ENCODE data around the gene LRP1.

Gene LRP1

GRCh38 chr12:57208631-57209282 lies 80.5 kb downstream of the LRP1 start:
- Histone ChIP-seq H3K9ac (ENCODE audit: low read depth in 1 of 2, low read length in 2 of 2) (no peak overlapping the region), H3K4me1 (ENCODE audit: control insufficient read depth in 2 of 2, insufficient read depth in 2 of 2, low read length in 2 of 2) (peaks cover 0 to 4% of the 10 kb centered on the region in 2 donors), H3K27ac (ENCODE audit: low read depth in 2 of 2, low read length in 2 of 2) (no peak overlapping the region)

GRCh38 chr12:57209916-57210315 lies 81.6 kb downstream of the LRP1 start:
- Histone ChIP-seq H3K27ac (ENCODE audit: low read depth in 2 of 2, low read length in 2 of 2) (no peak overlapping the region), H3K4me3 (ENCODE audit: low read length in 2 of 2) (no peak overlapping the region), H3K27me3 (ENCODE audit: control insufficient read depth in 2 of 2, insufficient read depth in 2 of 2, low read length in 2 of 2) (peaks cover 4 to 5% of the 10 kb centered on the region in 2 donors), H3K9me3 (ENCODE audit: control insufficient read depth in 2 of 2, low read length in 2 of 2) (no peaks in the 10 kb centered on the region), H3K9ac (ENCODE audit: low read depth in 1 of 2, low read length in 2 of 2) (no peak overlapping the region), H3K4me1 (ENCODE audit: control insufficient read depth in 2 of 2, insufficient read depth in 2 of 2, low read length in 2 of 2) (peaks cover 3 to 7% of the 10 kb centered on the region in 2 donors), H3K36me3 (ENCODE audit: control insufficient read depth in 2 of 2, insufficient read depth in 2 of 2, low read length in 2 of 2) (peaks cover 39 to 63% of the 10 kb centered on the region in 2 donors)

More at GRCh38 chr12:57208631-57209282, 80.5 kb downstream of the LRP1 start:
- H3K9me3 ChIP-seq (ENCODE audit: control insufficient read depth in 2 of 2, low read length in 2 of 2) = no peaks in the 10 kb centered on the region
- H3K27me3 ChIP-seq (ENCODE audit: control insufficient read depth in 2 of 2, insufficient read depth in 2 of 2, low read length in 2 of 2) = no peaks in the 10 kb centered on the region
- H3K4me3 ChIP-seq (ENCODE audit: low read length in 2 of 2) = no peak overlapping the region
- H3K36me3 ChIP-seq (ENCODE audit: control insufficient read depth in 2 of 2, insufficient read depth in 2 of 2, low read length in 2 of 2) = peaks cover 49 to 70% of the 10 kb centered on the region in 2 donors

DNA sequence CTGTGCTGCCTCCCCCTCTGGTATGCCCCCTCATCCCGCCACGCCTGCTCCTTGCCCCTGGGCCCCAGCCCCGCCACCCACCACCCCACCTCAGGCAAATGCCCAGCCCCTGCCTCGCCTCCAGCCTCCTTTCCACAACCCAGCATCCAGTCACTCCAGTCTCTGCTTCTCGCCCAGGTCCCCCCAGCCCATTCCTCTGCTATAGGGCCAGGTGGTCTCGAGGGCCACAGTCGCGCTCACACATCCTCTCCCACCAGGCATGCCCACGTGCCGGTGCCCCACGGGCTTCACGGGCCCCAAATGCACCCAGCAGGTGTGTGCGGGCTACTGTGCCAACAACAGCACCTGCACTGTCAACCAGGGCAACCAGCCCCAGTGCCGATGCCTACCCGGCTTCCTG lies 82.2 kb downstream of the LRP1 start:
- H3K36me3 ChIP-seq (ENCODE audit: control insufficient read depth in 2 of 2, insufficient read depth in 2 of 2, low read length in 2 of 2) = peaks cover 34 to 58% of the 10 kb centered on the region in 2 donors
- H3K27ac ChIP-seq (ENCODE audit: low read depth in 2 of 2, low read length in 2 of 2) = no peak overlapping the region
- H3K4me1 ChIP-seq (ENCODE audit: control insufficient read depth in 2 of 2, insufficient read depth in 2 of 2, low read length in 2 of 2) = peaks cover 3 to 7% of the 10 kb centered on the region in 2 donors
- no peak overlapping the region for H3K4me3 ChIP-seq (ENCODE audit: low read length in 2 of 2)
- peaks cover 9 to 10% of the 10 kb centered on the region in 2 donors for H3K27me3 ChIP-seq (ENCODE audit: control insufficient read depth in 2 of 2, insufficient read depth in 2 of 2, low read length in 2 of 2)
- H3K9ac ChIP-seq (ENCODE audit: low read depth in 1 of 2, low read length in 2 of 2) = no peak overlapping the region
- no peaks in the 10 kb centered on the region for H3K9me3 ChIP-seq (ENCODE audit: control insufficient read depth in 2 of 2, low read length in 2 of 2)

GRCh38 chr12:57210926-57211692 lies 82.8 kb downstream of the LRP1 start:
- Histone ChIP-seq H3K27me3 (ENCODE audit: control insufficient read depth in 2 of 2, insufficient read depth in 2 of 2, low read length in 2 of 2) (peaks cover 15 to 16% of the 10 kb centered on the region in 2 donors), H3K9me3 (ENCODE audit: control insufficient read depth in 2 of 2, low read length in 2 of 2) (no peaks in the 10 kb centered on the region), H3K4me3 (ENCODE audit: low read length in 2 of 2) (no peak overlapping the region), H3K9ac (ENCODE audit: low read depth in 1 of 2, low read length in 2 of 2) (no peak overlapping the region), H3K27ac (ENCODE audit: low read depth in 2 of 2, low read length in 2 of 2) (no peak overlapping the region), H3K4me1 (ENCODE audit: control insufficient read depth in 2 of 2, insufficient read depth in 2 of 2, low read length in 2 of 2) (peaks cover 7 to 11% of the 10 kb centered on the region in 2 donors), H3K36me3 (ENCODE audit: control insufficient read depth in 2 of 2, insufficient read depth in 2 of 2, low read length in 2 of 2) (peaks cover 27 to 51% of the 10 kb centered on the region in 2 donors)

DNA sequence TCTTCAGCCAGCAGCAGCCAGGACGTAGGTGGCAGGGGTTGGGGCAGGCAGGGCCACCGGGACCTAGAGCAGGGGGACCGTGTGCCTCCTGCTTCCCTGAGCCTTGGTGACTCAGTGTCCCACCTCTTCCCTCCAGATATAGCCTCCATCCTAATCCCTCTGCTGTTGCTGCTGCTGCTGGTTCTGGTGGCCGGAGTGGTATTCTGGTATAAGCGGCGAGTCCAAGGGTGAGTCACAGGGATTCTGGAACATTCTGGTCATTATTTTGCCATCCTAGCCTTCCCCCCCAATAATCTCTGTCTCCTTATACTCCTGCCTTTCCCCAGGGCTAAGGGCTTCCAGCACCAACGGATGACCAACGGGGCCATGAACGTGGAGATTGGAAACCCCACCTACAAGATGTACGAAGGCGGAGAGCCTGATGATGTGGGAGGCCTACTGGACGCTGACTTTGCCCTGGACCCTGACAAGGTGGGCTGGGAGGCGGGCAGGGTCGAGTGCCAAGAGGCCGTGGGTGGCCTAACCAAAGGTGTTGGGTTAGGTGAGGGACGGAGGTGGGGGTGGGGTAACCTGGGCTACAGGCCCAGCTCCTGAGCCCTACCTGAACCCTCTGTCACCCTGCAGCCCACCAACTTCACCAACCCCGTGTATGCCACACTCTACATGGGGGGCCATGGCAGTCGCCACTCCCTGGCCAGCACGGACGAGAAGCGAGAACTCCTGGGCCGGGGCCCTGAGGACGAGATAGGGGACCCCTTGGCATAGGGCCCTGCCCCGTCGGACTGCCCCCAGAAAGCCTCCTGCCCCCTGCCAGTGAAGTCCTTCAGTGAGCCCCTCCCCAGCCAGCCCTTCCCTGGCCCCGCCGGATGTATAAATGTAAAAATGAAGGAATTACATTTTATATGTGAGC lies 83.8 kb downstream of the LRP1 start:
- H3K9me3 ChIP-seq (ENCODE audit: control insufficient read depth in 2 of 2, low read length in 2 of 2) = no peaks in the 10 kb centered on the region
- H3K9ac ChIP-seq (ENCODE audit: low read depth in 1 of 2, low read length in 2 of 2) = no peak overlapping the region
- H3K27ac ChIP-seq (ENCODE audit: low read depth in 2 of 2, low read length in 2 of 2) = no peak overlapping the region
- H3K27me3 ChIP-seq (ENCODE audit: control insufficient read depth in 2 of 2, insufficient read depth in 2 of 2, low read length in 2 of 2) = peaks cover 15 to 22% of the 10 kb centered on the region in 2 donors
- peaks cover 10 to 16% of the 10 kb centered on the region in 2 donors for H3K4me1 ChIP-seq (ENCODE audit: control insufficient read depth in 2 of 2, insufficient read depth in 2 of 2, low read length in 2 of 2)
- H3K36me3 ChIP-seq (ENCODE audit: control insufficient read depth in 2 of 2, insufficient read depth in 2 of 2, low read length in 2 of 2) = peaks cover 22 to 45% of the 10 kb centered on the region in 2 donors
- H3K4me3 ChIP-seq (ENCODE audit: low read length in 2 of 2) = no peak overlapping the region

DNA sequence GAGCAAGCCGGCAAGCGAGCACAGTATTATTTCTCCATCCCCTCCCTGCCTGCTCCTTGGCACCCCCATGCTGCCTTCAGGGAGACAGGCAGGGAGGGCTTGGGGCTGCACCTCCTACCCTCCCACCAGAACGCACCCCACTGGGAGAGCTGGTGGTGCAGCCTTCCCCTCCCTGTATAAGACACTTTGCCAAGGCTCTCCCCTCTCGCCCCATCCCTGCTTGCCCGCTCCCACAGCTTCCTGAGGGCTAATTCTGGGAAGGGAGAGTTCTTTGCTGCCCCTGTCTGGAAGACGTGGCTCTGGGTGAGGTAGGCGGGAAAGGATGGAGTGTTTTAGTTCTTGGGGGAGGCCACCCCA lies 84.4 kb downstream of the LRP1 start:
- H3K4me3 ChIP-seq (ENCODE audit: low read length in 2 of 2) = no peak overlapping the region
- H3K27ac ChIP-seq (ENCODE audit: low read depth in 2 of 2, low read length in 2 of 2) = no peak overlapping the region
- peaks cover 15 to 21% of the 10 kb centered on the region in 2 donors for H3K4me1 ChIP-seq (ENCODE audit: control insufficient read depth in 2 of 2, insufficient read depth in 2 of 2, low read length in 2 of 2)
- peaks cover 21 to 28% of the 10 kb centered on the region in 2 donors for H3K27me3 ChIP-seq (ENCODE audit: control insufficient read depth in 2 of 2, insufficient read depth in 2 of 2, low read length in 2 of 2)
- no peaks in the 10 kb centered on the region for H3K9me3 ChIP-seq (ENCODE audit: control insufficient read depth in 2 of 2, low read length in 2 of 2)
- no peak overlapping the region for H3K9ac ChIP-seq (ENCODE audit: low read depth in 1 of 2, low read length in 2 of 2)
- H3K36me3 ChIP-seq (ENCODE audit: control insufficient read depth in 2 of 2, insufficient read depth in 2 of 2, low read length in 2 of 2) = peaks cover 19 to 41% of the 10 kb centered on the region in 2 donors

GRCh38 chr12:57213058-57213715 lies 84.9 kb downstream of the LRP1 start:
- Histone ChIP-seq H3K9me3 (ENCODE audit: control insufficient read depth in 2 of 2, low read length in 2 of 2) (no peaks in the 10 kb centered on the region), H3K36me3 (ENCODE audit: control insufficient read depth in 2 of 2, insufficient read depth in 2 of 2, low read length in 2 of 2) (peaks cover 19 to 38% of the 10 kb centered on the region in 2 donors), H3K4me1 (ENCODE audit: control insufficient read depth in 2 of 2, insufficient read depth in 2 of 2, low read length in 2 of 2) (peaks cover 15 to 21% of the 10 kb centered on the region in 2 donors), H3K4me3 (ENCODE audit: low read length in 2 of 2) (no peak overlapping the region), H3K27ac (ENCODE audit: low read depth in 2 of 2, low read length in 2 of 2) (no peak overlapping the region), H3K27me3 (ENCODE audit: control insufficient read depth in 2 of 2, insufficient read depth in 2 of 2, low read length in 2 of 2) (peaks cover 26 to 33% of the 10 kb centered on the region in 2 donors), H3K9ac (ENCODE audit: low read depth in 1 of 2, low read length in 2 of 2) (no peak overlapping the region)

DNA sequence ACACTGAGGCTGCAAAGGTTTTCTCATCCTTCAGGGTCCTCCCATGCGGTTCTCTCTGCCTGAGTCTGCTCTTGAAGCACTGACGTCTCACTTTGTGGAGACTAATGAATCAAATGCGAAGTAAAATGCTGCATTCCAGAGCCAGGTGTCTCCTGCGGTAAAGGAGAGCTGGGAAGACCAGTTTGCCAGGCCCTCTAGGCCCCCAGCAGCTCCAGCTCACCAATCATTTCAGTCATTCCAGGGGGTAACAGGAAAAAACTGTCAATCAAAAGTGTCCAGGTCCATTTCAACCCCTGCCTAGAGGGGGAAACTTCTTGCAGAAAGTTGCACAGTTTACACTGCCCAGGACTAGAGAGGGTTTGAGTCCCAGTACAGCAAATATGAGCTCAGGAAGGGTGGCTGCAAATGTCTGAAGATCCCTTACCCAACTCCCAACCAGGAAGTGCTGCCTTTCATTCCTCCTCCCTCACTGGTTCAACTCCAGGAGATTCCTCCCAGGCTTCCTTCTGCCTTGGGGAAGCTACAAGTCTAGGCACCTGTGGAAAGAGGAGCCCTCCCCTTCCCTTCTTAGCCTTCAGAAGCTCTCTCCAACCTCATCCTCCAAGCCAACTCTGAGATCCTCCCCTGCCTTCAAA lies 85.6 kb downstream of the LRP1 start:
- Histone ChIP-seq H3K9me3 (ENCODE audit: control insufficient read depth in 2 of 2, low read length in 2 of 2) (no peaks in the 10 kb centered on the region), H3K27ac (ENCODE audit: low read depth in 2 of 2, low read length in 2 of 2) (no peak overlapping the region), H3K4me3 (ENCODE audit: low read length in 2 of 2) (no peak overlapping the region), H3K36me3 (ENCODE audit: control insufficient read depth in 2 of 2, insufficient read depth in 2 of 2, low read length in 2 of 2) (peaks cover 16 to 32% of the 10 kb centered on the region in 2 donors), H3K27me3 (ENCODE audit: control insufficient read depth in 2 of 2, insufficient read depth in 2 of 2, low read length in 2 of 2) (peaks cover 32 to 40% of the 10 kb centered on the region in 2 donors), H3K9ac (ENCODE audit: low read depth in 1 of 2, low read length in 2 of 2) (no peak overlapping the region), H3K4me1 (ENCODE audit: control insufficient read depth in 2 of 2, insufficient read depth in 2 of 2, low read length in 2 of 2) (peaks cover 15 to 21% of the 10 kb centered on the region in 2 donors)

DNA sequence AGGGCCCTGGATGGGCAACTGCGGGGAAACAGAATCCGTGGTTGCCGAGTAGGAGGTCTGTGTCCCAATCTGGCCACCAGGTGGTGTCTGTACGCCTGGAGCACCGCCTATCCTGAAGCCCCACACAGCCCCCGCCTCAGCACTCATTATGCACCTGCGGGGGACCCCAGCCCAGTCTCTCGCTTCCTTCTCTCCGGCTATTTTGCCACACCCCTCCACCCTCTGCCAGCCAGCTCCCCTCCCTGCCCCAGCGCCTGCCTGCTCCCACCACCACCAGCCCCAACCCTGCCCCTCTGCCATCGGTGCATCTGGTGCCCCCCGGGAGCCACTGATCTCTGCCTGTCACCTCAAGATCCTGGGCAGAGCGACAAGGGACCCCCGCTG lies 86.1 kb downstream of the LRP1 start:
- peaks cover 11 to 27% of the 10 kb centered on the region in 2 donors for H3K36me3 ChIP-seq (ENCODE audit: control insufficient read depth in 2 of 2, insufficient read depth in 2 of 2, low read length in 2 of 2)
- no peak overlapping the region for H3K4me3 ChIP-seq (ENCODE audit: low read length in 2 of 2)
- H3K27ac ChIP-seq (ENCODE audit: low read depth in 2 of 2, low read length in 2 of 2) = no peak overlapping the region
- H3K27me3 ChIP-seq (ENCODE audit: control insufficient read depth in 2 of 2, insufficient read depth in 2 of 2, low read length in 2 of 2) = peaks cover 37 to 45% of the 10 kb centered on the region in 2 donors
- no peaks in the 10 kb centered on the region for H3K9me3 ChIP-seq (ENCODE audit: control insufficient read depth in 2 of 2, low read length in 2 of 2)
- peaks cover 15 to 21% of the 10 kb centered on the region in 2 donors for H3K4me1 ChIP-seq (ENCODE audit: control insufficient read depth in 2 of 2, insufficient read depth in 2 of 2, low read length in 2 of 2)
- no peak overlapping the region for H3K9ac ChIP-seq (ENCODE audit: low read depth in 1 of 2, low read length in 2 of 2)

Measured in mucosa of rectum (tissue), 2 donors.